ENCODE data around the gene MRPL17.

GRCh38 chr11:6630632-6631291, 52.4 kb downstream of the MRPL17 start:
- TF ChIP-seq CTCF (IDR thresholded peaks at IDR 0.05) (no peak), POLR2A (IDR thresholded peaks at IDR 0.05) (no peak)

Data from testis (tissue), 2 donors.